CD1c-positive myeloid dendritic cell (primary cell): Measurements from ENCODE around the gene CYB5R4.
A peak's percentile ranks its signal among the peaks of the same experiment; 100 is the strongest.
"Not testable (repeated sequence)": the region's sequence is repeated elsewhere in the genome, so short reads cannot be mapped to it uniquely, and the experiment has no call there.

Source experiments
- DNase-seq: peaks from one replicate; pipeline ENCODE4 v3.0.0-alpha.2; 2016; ENCODE audit errors: extremely low spot score

The CYB5R4 gene

DNA sequence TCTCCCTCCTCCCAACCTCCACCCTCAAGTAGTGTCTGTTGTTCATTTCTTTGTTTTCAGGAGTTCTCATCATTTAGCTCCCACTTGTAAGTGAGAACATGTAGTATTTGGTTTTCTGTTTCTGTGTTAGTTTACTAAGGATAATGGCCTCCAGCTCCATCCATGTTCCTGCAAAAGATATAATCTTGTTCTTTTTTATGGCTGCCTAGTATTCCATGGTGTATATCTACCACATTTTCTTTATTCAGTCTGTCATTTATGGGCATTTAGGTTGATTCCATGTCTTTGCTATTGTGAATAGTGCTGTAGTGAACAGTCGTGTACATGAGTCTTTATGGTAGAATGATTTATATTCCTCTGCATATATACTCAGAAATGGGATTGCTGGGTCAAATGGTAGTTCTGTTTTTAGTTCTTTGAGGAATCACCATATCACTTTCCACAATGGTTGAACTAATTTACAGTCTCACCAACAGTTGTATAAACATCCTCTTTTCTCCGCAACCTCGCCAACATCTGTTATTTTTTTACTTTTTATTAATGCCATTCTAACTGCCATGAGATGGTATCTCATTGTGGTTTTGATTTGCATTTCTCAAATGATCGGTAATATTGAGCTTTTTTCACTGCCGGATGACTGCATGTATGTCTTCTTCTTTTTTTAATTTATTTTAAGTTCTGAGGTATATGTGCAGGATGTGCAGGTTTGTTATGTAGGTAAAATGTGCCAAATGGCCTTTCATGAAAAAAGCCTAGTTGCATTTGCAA, 48.3 kb downstream of the CYB5R4 start:
- DNase-seq, result not testable (repeated sequence)

DNA sequence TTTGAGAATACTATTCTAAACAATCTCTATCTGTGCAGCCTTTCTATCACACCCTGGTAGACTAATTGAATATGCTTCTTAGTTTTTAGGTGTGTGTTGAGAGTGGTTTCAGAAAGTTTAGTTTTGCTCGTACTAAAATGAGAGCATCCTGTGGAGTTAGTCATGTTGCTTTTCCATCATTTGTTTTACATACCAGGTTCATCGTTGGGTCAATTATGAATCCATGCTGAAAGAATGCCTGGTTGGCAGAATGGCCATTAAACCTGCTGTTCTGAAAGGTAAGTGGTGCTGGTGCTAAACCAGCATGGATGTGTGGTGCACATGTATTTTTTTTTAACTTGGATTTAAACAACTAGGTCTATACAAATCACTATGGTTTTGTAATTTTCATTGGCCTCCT, 49.3 kb downstream of the CYB5R4 start:
- DNase-seq, result no peak

DNA sequence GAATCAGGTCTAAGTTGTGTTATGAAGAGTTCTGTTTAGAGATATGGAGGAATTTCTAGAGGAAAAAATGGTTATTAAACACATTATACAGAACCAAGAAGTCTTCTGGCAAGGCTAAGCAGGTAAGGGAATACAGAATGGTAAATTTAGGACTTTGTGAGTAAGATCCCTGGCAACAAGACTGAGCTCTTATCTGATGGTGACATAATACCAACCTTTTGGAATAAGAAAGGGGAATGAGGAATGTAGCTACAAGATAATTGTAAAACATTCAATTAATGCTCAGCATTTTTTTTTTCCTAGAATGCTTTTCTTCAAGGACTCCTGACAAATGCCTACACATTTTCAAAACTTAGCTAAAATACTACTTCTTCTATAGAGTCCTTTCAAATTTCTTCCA, 51.8 kb downstream of the CYB5R4 start:
- DNase-seq, result no peak

DNA sequence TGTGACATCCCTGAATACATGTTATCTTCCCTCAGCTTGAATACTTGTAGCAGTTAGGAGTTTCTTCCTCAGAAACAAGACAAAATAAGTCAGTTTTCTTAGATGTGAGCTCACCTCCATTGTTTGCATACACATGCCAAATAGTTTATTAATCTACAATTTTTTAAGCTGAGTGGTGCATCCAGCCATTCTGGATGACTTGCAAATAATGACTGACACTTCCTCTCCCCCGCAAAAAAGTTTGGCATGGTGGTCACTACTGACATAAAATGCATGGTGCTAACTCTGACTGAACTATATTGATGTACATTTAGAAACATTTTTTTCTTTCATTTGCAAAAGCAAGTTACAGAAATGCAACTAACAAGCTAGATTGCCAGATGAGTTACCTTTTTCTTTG, 55.5 kb downstream of the CYB5R4 start:
- no peak for DNase-seq

DNA sequence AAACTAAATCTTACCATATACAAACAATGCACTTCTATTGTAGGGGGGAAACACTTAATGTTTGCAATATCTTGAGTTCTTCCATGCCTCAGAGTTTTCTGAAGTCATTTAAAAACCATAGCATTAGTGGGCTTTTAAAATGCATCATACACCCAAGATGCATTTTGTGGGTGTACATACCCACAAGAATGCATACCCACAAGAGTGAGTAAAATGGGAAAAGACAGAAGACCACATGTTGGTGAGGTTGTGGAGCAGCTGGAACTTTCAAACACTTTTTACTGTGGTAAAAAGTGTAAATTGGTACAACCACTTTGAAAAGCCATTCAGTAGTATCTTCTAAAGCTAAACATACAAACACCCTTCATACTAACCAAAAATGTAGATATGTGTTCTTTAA, 57.5 kb downstream of the CYB5R4 start:
- no peak for DNase-seq

DNA sequence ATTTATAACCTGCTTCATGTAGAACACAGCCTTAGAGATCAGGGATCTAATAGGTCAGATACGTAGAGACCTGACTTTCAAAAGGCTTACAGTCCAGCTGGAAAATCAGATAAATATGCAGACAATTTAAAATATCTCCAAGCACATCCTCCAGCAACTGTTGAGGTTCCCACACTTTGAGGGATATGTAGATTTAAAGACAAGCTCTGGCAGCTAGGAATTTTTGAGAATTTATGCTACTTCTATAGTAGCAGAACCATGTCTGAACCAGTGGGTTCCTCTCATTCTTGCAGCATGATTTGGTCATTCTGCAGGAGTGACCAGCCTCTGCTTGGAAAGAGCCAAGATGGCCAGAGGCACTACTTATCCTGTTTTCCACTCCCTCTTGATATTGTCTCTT, 60.5 kb downstream of the CYB5R4 start:
- DNase-seq, result no peak

DNA sequence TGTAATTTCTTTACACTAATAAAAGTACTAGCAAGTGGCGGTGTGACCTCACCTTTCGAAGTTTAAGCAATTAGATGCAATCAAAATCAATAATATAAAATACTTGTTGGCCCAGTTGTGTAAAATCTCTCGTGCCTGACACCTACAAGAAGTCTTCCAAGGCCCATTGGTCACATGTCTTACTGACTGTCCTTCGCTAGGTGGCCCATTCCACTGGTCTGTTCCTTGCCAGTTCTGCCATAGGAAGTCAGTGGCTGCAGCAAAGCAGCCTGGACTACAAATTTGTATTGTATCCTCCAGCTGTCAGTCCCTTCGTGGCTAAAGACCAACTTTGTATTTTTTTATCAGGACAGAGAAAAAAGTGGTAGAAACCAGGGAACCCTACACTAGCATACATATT, 61.8 kb downstream of the CYB5R4 start:
- DNase-seq, result no peak

DNA sequence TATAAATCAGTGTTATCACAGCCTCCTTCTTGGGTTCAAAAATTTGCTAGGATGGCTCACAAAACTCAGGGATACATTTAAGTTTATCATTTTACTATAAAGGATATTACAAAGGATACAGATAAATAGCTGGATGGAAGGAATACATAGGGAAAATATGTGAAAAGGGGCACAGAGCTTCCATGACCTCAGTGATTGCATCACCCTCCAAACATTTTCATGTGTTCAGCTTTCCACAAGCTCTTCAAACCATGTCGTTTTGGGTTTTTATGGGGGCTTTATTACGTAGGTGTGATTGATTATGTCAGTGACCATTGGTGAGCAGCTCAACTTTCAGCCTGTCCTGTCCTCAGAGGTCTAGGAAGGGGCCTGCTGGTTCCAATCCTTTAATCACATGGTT, 68.0 kb downstream of the CYB5R4 start:
- DNase-seq, result no peak

DNA sequence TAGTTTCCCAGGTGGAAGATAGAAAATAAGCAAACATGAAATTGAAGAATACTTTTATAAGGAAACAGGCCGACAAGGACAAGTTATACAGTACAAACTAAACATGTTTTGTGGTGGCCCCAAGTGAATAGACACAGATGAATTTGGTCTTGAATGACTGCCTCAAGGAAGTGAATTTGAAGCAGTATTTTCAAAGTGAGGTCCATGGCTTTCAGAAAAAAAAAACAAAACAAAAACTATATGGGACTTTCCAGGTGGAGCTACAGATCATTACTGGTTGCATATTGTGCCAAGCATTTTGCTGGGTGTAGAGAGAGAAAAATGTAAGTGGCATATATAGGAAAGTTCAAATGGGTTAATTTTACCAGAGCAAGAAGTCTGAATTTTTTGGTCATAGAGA, 68.8 kb downstream of the CYB5R4 start:
- no peak for DNase-seq

DNA sequence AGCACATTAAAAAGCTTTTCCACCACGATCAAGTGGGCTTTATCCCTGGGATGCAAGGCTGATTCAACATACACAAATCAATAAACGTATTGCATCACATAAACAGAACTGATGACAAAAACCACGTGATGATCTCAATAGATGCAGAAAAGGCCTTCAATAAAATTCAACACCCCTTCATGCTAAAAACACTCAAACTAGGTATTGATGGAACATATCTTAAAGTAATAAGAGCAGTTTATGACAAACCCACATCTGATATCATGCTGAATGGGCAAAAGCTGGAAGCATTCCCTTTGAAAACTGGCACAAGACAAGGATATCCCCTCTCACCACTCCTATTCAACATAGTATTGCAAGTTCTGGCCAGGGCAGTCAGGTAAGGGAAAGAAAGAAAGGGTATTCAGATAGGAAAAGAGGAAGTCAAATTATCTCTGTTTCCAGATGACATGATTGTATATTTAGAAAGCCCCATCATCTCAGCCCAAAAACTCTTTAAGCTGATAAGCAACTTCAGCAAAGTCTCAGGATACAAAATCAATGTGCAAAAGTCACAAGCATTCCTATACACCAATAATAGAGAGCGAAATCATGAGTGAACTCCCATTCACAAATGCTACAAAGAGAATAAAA, 86.8 kb downstream of the CYB5R4 start:
- not testable (repeated sequence) for DNase-seq

DNA sequence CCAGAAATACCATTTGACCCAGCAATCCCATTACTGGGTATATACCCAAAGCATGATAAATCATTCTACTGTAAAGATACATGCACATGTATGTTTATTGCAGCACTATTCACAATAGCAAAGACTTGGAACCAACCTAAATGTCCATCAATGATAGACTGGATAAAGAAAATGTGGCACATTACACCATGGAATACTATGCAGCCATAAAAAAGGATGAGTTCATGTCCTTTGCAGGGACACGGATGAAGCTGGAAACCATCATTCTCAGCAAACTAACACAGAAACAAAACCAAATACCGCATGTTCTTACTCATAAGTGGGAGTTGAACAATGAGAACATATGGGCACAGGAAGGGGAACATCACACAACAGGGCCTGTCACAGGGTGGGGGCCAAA, 88.5 kb downstream of the CYB5R4 start:
- not testable (repeated sequence) for DNase-seq

DNA sequence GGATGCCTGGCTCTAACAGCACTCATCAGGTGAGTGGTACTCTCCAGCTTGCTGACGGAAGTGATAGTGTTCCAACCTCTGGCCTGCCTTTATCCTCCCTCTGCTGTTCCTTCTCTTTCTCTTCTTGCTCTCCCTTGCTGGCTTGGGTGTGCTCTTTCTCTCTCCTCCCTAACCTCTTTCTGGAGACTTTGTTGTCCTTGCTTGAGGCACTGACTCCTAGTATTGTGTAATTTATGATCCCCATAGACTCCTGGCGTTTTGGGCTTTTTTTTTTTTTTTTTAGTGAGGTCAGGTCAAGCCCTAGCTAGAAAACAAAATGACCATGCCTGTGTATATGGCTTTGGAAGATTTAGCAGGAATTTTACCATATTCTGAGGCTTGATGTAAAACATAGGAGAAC, 89.4 kb downstream of the CYB5R4 start:
- no peak for DNase-seq

DNA sequence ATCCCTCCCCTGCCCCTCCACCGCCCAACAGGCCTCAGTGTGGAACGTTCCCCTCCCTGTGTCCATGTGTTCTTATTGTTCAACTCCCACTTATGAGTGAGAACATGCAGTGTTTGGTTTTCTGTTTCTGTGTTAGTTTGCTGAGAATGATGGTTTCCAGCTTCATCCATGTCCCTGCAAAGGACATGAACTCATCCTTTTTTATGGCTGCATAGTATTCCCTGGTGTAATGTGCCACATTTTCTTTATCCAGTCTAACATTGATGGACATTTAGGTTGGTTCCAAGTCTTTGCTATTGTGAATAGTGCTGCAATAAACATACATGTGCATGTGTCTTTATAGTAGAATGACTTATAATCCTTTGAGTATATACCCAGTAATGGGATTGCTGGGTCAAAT, 91.9 kb downstream of the CYB5R4 start:
- not testable (repeated sequence) for DNase-seq

DNA sequence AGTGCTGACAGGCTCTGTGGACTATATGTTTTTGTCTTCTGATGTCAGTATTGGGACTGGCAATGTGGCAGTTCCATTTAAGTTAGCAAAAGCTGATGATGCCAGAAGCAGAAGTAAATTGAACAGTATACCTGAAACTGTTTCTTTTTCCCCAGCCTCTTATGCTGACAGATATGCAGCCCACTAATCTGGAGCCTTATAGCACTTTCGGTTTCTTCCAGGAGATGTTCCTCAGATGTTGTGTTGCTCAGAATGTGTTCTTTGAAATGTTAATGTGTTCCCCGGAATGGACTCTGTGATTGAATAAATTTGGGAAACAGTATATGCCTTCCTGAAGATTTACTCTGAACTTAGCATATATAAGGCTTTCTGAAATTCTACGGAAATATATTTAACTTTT, 93.3 kb downstream of the CYB5R4 start:
- DNase-seq, result no peak

DNA sequence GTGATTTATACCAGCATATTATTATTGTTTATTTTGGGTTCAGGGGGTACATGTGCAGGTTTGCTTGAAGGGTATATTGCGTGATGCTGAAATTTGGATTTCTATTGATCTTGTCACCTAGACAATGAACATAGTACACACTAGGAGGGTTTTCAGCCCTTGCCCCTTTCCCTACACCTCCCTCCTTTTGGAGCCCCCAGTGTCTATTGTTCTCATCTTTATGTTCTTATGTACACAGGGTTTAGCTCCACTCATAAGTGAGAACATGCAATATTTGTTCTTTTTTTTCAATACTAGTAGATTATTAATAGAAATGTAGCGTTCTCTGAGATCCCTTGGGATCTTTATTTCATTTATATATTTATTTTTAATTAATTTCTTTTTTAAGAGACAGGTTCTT, 94.9 kb downstream of the CYB5R4 start:
- no peak for DNase-seq

DNA sequence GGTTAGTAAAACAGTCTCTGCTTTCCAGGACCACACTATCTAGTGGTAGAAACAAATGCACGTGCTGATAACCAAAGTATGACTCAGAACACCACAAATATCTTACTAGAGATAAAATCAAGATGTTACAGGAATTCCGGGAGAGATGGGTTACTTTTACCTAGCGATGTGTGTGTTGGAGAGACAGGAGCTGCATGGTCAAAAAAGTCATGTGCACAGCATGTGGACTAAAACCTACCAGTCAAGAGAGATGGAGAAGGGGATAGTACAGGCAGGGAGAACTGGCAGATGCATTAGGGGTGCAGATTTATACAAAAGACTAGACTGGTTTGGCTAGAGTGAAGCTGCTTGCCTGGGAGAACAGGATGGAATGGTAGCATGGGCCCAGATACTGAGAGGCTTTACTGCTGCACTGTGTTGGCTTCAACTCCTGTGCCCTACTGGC, 98.8 kb downstream of the CYB5R4 start:
- no peak for DNase-seq

DNA sequence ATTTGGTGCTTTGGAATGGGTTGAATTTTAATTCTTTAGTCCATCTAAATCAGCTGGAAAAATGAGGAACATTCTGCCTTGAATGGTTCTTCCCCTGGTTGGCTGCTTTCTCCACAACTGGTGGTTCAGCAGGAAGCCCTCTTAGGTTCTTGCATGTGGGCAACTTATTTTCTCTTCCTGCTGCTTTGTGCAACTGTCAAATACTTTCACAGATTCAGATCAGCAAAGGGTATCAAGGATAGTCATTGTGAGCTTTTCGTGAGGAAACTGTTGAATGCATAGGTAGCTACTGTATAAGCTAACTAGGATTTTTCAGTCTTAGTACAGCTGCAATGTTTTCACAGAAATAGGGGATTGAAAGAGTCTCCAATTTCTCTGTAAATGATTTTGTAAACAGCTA, 101.2 kb downstream of the CYB5R4 start:
- no peak for DNase-seq

DNA sequence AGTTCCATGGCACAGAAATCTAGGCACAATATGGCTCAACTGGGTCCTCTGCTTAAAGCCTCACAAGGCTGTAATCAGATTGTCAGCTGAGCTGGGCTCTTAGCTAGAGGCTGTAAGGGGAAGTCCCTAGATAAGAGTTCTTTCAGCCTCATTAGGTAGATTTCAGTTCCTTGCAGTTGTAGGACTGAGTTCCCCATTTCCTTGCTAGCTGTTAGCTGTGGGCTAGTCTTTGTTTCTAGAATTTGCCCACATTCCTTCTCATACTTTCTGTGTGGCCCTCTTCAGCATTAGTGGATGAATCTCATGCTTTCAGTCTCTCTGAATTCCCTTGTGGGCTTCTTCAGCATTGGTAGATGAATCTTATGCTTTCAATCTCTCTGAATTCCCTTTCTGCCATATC, 103.1 kb downstream of the CYB5R4 start:
- DNase-seq, result peak; percentile 61

DNA sequence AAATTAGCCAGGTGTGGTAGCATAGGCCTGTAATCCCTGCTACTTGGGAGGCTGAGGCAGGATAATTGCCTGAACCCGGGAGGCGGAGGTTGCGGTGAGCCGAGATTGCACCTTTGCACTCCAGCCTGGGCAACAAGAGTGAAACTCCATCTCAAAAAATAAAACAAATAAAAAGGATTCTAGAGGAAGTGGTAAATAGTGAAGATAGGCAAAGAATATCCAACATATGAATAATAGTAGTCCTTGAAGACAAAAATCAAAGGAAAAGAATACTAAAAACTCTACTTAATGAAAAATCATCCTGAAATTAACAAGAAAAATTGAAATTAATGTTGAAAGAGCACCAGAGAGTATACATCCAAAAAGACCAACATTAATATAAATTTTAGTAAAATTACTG, 107.0 kb downstream of the CYB5R4 start:
- DNase-seq, result no peak

DNA sequence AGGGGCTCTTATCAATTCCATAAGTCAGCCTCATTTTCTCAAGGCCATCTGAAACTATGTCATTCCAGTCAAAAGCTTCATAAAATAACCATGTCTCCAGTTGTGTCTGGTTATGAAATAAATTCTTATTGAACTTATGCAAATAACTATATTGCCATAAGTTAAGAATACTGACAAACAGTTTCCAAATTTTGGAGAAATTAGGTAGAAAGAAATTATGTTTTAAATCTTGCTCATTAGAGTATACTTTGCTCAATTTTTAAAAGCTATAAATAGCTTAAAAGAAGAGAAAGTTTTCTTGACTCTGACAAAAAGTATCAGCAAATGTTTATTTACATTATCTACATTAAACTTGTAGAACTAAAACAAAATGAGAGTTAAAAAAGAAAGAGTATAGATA, 111.1 kb downstream of the CYB5R4 start:
- DNase-seq, result no peak

DNA sequence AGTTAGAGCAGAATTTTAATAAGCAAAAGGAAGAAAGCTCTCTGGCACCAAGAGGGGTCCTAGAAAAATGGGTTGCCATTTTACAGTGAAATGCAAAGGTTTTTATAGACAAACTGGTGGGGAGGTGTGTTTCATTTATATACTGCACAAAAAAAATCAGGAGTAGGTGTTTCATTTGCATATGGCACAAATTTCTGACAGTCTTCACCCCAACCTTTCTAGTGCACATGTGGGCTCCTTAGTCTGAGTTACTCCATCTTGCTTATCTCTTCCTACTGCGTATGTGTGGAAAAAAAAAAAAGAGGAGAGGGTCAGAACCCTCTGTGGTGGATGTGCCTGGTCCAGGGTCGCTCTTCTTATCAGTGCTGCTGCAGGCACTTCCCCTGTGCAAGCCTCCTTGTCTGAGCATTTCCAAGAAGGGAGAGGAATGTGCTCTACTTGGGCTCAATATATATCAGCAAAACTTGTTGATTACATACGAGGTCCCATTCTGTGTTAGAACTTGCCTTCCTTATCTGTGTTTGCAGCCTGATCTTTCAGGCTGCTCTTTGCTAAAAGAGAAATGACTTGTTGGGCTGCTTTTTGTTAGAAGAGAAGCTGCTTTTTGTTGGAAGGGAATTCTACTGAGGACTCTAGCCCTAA, 115.0 kb downstream of the CYB5R4 start:
- DNase-seq, result no peak

DNA sequence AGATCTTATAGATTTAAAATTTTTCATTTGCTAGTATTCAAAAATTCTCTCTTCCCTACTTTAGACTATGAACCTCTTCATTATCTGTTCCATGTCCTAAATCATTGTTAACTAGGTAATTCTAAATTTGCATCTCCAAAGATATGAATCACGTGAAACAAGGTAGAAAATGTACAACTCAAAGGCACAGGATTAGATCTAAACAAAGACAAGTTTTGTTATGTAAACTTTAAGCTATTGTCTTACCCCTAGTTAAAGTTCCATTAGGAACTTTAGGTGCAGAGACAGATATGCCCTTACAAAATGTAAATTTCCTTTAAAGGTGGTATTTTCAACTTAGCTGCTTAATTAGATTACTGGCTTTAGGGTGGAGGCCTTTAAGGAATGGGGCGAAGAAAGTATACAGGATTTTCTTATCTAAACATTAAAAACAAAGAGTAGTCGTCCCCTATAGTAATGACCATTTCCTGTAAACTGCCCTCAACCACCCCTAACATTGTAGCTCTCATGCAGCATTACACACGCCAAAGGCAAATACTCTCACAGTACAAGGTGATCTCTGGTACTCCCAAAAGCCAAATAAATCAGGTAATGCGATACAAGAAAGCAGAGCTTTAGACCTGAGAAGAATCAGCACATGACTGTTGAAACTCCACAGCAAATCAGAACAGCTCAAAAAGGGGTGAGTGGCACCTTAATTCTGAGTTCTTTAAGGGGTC, 116.7 kb downstream of the CYB5R4 start:
- DNase-seq, result no peak

DNA sequence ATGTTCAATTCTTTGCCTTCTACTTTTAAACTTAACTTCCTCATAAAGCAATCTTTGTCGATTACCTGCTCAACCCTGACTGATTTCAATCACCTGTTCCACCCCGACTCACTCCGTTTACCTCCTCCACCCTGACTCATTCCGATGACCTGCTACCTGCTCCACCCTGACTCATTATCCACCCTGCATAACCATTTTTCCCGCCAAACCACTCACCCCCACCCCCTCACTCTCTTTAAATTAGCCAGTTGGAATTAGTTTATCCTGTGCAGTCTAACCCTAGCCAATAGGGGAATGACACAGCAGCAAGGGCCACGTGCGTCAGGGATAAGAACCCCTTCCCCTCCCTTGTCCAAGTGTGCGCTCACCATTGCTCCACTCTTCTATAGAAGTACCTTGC, 117.4 kb downstream of the CYB5R4 start:
- no peak for DNase-seq
